ENCODE results near the gene PDE1A.

DNA sequence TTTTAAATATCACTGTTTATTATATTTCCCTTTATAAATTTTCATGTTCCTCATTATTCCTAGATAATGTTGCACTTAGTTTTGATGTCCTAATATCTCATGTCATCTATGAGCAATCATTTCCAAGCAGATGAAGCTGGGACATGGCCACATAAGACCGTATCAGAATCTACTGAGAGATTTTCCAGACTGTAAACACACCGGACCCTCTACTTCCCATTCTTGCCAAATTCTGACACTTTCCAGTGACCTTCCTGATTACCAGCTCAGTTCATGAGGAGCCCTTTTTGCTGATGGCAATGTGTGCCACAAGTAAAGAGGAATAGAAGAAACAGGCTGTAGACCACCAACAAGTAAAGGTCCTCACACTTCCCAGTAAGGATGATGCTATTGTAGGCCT is 20.3 kb upstream of the PDE1A start:
- TF ChIP-seq POLR2A (IDR thresholded peaks at IDR 0.05) (no peak), CTCF (IDR thresholded peaks at IDR 0.05) (no peak)

All from adrenal gland (tissue), 5 donors.